Measurements from ENCODE around the gene FAM228A. TPM values are rescaled to one million over a fixed set of nuclear protein-coding genes. Genes with fewer than 3 reads are reported as not detected.

FAM228A gene
- polyA plus RNA-seq, 1 of the 3 experiments (the other 2 are of a cell fraction), result 0.10 TPM

DNA sequence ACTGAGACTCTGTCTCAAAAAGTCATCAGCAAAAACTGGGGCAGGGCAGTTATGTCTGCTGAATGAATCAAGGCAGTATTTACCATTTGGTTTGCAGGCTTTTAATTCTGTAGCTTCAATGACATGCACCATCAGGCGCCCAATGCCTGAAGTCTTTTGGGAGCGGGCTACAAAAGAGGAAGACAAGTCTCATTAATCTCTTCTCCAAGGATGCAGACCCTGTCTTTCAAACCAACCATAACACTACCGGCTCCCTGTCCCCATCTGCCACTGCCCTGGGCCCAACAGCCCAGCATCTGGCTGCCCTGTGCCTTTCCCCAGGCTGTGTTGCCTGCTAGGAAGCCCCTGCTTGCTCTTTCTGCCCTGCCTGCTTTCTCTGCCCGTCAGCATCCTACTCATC lies 30.3 kb downstream of the FAM228A start (continued):
- no peak for TF ChIP-seq EZH2phosphoT487 (IDR thresholded peaks at IDR 0.05; ENCODE audit: borderline replicate concordance, low read depth)

DNA sequence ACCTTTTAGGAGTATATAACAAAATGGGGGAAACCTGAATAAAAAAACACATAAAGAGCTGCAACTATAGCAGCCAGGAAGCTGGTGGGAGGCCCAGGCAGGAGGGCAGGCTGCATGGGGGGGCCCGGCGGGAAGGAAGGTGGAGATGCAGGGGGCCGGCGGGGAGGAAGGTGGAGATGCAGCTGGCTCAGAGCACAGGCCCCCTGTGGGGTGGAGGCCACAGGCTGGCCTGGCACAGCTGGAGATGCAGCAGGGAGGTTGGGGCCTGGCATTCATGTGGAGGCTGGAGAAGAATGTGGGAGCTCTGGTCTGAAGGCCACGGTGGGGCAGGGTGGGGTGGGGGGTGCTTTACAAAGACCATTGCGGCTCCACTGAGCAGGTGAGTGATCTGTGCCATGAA lies 31.4 kb downstream of the FAM228A start:
- H3K9me3 ChIP-seq, result no peaks in the 10 kb centered on the region
- no peaks in the 10 kb centered on the region for H3F3A ChIP-seq (replicated peaks; ENCODE audit: insufficient read depth)
- ChIA-PET POLR2A (interaction anchor here (0.5 kb wide), 1 partner anchor 11 kb away, joined by 3 read pairs; no protein-coding TSS in a partner anchor), CTCF (interaction anchor here (1.0 to 1.1 kb wide), 2 partner anchors 28 to 45 kb away, joined by 3 to 5 read pairs; no protein-coding TSS in a partner anchor)
- no peak for DNase-seq
- no peak overlapping the region for H3K4me2 ChIP-seq
- no peaks in the 10 kb centered on the region for H3K27me3 ChIP-seq (ENCODE audit: insufficient read depth)
- 95% methylated on average over 6 of the region's 6 CpGs for WGBS (ENCODE audit: low lambda C conversion rate)
- H2AFZ ChIP-seq (ENCODE audit: low read depth), result no peak overlapping the region
- no peaks in the 10 kb centered on the region; a peak in 1 of 4 replicates for H3K4me1 ChIP-seq (ENCODE audit: control insufficient read depth in 1 of 2, insufficient read depth in 2 of 2, low read depth in 1 of 2, low read length in 1 of 2)
- H3K79me2 ChIP-seq (ENCODE audit: insufficient read depth), result no peaks in the 10 kb centered on the region
- H3K36me3 ChIP-seq (replicated peaks in 1 of 2; ENCODE audit: control insufficient read depth in 1 of 2, insufficient read depth in 2 of 2, low read length in 1 of 2), result peaks cover 0 to 42% of the 10 kb centered on the region in 2 experiments
- no peaks in the 10 kb centered on the region for H3K9me2 ChIP-seq
- TF ChIP-seq USF2 (IDR thresholded peaks at IDR 0.05; ENCODE audit: borderline replicate concordance, low read depth, low read length), result no peak
- TF ChIP-seq MAX (IDR thresholded peaks at IDR 0.05; ENCODE audit: low read depth), result no peak
- no peak overlapping the region for H3K4me3 ChIP-seq (ENCODE audit: low read depth in 2 of 2, low read length in 1 of 2)
- no peak overlapping the region for H3K27ac ChIP-seq (ENCODE audit: low read depth in 2 of 2, low read length in 1 of 2)
- no peaks in the 10 kb centered on the region for H4K20me1 ChIP-seq (ENCODE audit: insufficient read depth)
- no peak overlapping the region for H3K9ac ChIP-seq

GRCh38 chr2:24206714-24207113 lies 31.9 kb downstream of the FAM228A start:
- WGBS (ENCODE audit: low lambda C conversion rate), result 84% methylated on average over 8 of the region's 8 CpGs
- Histone ChIP-seq H3K27me3 (ENCODE audit: insufficient read depth) (no peaks in the 10 kb centered on the region), H3F3A (replicated peaks; ENCODE audit: insufficient read depth) (no peaks in the 10 kb centered on the region), H3K9me2 (no peaks in the 10 kb centered on the region), H3K4me2 (no peak overlapping the region), H3K9me3 (no peaks in the 10 kb centered on the region), H3K4me3 (ENCODE audit: low read depth in 2 of 2, low read length in 1 of 2) (no peak overlapping the region), H3K79me2 (ENCODE audit: insufficient read depth) (no peaks in the 10 kb centered on the region), H3K9ac (no peak overlapping the region), H4K20me1 (ENCODE audit: insufficient read depth) (no peaks in the 10 kb centered on the region), H2AFZ (ENCODE audit: low read depth) (no peak overlapping the region), H3K27ac (ENCODE audit: low read depth in 2 of 2, low read length in 1 of 2) (no peak overlapping the region), H3K4me1 (ENCODE audit: control insufficient read depth in 1 of 2, insufficient read depth in 2 of 2, low read depth in 1 of 2, low read length in 1 of 2) (no peaks in the 10 kb centered on the region; a peak in 1 of 4 replicates), H3K36me3 (replicated peaks in 1 of 2; ENCODE audit: control insufficient read depth in 1 of 2, insufficient read depth in 2 of 2, low read length in 1 of 2) (peaks cover 0 to 43% of the 10 kb centered on the region in 2 experiments)
- ChIA-PET POLR2A (interaction anchor here (0.5 kb wide), 1 partner anchor 10 kb away, joined by 3 read pairs; no protein-coding TSS in a partner anchor), CTCF (interaction anchor here (1.0 to 1.1 kb wide), 2 partner anchors 29 to 46 kb away, joined by 3 to 5 read pairs; no protein-coding TSS in a partner anchor)
- no peak for TF ChIP-seq RFX5 (IDR thresholded peaks at IDR 0.05; ENCODE audit: low read length)
- TF ChIP-seq TCF12 (IDR thresholded peaks at IDR 0.05), result no peak
- TF ChIP-seq, protein P1, sequence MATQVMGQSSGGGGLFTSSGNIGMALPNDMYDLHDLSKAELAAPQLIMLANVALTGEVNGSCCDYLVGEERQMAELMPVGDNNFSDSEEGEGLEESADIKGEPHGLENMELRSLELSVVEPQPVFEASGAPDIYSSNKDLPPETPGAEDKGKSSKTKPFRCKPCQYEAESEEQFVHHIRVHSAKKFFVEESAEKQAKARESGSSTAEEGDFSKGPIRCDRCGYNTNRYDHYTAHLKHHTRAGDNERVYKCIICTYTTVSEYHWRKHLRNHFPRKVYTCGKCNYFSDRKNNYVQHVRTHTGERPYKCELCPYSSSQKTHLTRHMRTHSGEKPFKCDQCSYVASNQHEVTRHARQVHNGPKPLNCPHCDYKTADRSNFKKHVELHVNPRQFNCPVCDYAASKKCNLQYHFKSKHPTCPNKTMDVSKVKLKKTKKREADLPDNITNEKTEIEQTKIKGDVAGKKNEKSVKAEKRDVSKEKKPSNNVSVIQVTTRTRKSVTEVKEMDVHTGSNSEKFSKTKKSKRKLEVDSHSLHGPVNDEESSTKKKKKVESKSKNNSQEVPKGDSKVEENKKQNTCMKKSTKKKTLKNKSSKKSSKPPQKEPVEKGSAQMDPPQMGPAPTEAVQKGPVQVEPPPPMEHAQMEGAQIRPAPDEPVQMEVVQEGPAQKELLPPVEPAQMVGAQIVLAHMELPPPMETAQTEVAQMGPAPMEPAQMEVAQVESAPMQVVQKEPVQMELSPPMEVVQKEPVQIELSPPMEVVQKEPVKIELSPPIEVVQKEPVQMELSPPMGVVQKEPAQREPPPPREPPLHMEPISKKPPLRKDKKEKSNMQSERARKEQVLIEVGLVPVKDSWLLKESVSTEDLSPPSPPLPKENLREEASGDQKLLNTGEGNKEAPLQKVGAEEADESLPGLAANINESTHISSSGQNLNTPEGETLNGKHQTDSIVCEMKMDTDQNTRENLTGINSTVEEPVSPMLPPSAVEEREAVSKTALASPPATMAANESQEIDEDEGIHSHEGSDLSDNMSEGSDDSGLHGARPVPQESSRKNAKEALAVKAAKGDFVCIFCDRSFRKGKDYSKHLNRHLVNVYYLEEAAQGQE (IDR thresholded peaks at IDR 0.05; ENCODE audit: low read depth, low read length), result no peak
- TF ChIP-seq FOXJ3 (CRISPR knock-in tag; IDR thresholded peaks at IDR 0.05), result no peak
- no peak for TF ChIP-seq RAD21 (IDR thresholded peaks at IDR 0.05; ENCODE audit: low read length)
- TF ChIP-seq ELF1 (IDR thresholded peaks at IDR 0.05), result no peak
- no peak for DNase-seq

Data from SK-N-SH (cell line).